Loucy (cell line): ENCODE measurements around the gene RHBDF1.

ENCODE experiments used
- EZH2phosphoT487 ChIP-seq: fragments of 200-600 bp; IDR thresholded peaks from 2 replicates; pipeline ENCODE4 v1.6.1; 2018; ENCODE audit warnings: antibody characterized with exemption, mild to moderate bottlenecking, moderate library complexity, borderline replicate concordance
- TF ChIP-seq, protein P1 (sequence below): fragments of 200-600 bp; sonication (generic); conservative IDR thresholded peaks from 2 replicates; pipeline ENCODE4 v1.5.1; 2014; ENCODE audit warnings: mild to moderate bottlenecking, antibody characterized with exemption, low read length

DNA sequence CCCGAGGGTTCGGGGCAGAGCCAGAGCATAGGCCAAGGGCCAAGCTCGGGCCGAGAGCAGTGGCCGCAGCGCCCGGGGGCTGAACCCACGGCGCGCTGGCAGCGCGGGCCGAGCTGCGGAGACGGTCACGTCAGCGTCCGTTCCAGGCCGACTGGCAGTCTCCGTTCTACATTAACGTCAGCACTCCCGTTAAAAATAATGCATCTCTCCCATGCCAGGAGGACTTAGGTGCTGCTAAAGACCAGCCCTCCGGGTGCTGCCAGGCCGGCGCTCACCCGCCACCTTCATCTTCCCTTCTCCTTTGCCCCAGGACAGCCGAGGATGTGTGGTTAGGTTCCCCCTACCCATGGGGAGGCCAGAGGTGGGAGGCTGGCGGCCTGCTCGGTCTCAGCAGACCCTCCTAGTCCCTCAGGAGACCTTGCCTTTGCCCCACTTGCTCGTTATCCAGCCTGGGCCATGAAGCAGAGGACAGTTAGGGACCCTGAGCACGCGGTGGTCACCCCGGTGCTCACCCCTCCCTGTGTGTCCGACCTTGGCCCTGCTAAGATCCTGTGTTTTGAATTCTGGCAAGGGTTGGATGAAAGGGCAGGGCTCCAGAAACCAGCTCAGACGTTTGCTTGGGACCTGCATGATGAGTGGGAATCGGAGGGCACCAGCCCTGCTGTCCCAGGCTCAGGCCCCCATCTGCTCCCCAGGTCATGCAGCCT lies 6.2 kb upstream of the RHBDF1 start:
- TF ChIP-seq, protein P1, sequence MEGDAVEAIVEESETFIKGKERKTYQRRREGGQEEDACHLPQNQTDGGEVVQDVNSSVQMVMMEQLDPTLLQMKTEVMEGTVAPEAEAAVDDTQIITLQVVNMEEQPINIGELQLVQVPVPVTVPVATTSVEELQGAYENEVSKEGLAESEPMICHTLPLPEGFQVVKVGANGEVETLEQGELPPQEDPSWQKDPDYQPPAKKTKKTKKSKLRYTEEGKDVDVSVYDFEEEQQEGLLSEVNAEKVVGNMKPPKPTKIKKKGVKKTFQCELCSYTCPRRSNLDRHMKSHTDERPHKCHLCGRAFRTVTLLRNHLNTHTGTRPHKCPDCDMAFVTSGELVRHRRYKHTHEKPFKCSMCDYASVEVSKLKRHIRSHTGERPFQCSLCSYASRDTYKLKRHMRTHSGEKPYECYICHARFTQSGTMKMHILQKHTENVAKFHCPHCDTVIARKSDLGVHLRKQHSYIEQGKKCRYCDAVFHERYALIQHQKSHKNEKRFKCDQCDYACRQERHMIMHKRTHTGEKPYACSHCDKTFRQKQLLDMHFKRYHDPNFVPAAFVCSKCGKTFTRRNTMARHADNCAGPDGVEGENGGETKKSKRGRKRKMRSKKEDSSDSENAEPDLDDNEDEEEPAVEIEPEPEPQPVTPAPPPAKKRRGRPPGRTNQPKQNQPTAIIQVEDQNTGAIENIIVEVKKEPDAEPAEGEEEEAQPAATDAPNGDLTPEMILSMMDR: no peak
- no peak for TF ChIP-seq EZH2phosphoT487
